Measurements from ENCODE around the gene PLXDC1. TPM values are rescaled to one million over a fixed set of nuclear protein-coding genes. Genes with fewer than 3 reads are reported as not detected.

The PLXDC1 gene
- total and polyA plus RNA-seq, 2 of the 13 experiments (the other 11 are each of a cell fraction or from before 2014, with no cell fraction given), result not detected

DNA sequence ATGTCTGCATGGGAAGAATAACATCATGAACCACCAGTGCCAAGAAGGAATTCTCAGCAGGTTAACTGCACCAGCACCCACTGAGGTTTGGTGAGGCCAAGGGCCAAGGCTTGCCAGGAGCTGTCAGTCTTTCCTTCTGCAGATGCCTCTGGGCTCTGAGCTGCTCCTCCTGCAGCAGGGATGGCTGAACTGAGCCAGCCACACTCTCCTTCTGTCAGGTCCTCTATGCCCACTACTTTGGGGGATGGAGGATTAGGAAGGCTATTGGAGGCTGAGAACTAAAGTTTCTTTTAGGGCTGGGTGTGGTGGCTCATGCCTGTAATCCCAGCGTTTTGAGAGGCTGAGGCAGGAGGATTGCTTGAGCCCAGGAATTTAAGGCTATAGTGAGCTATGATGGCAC, 71.6 kb downstream of the PLXDC1 start (continued):
- TF ChIP-seq, protein P1, sequence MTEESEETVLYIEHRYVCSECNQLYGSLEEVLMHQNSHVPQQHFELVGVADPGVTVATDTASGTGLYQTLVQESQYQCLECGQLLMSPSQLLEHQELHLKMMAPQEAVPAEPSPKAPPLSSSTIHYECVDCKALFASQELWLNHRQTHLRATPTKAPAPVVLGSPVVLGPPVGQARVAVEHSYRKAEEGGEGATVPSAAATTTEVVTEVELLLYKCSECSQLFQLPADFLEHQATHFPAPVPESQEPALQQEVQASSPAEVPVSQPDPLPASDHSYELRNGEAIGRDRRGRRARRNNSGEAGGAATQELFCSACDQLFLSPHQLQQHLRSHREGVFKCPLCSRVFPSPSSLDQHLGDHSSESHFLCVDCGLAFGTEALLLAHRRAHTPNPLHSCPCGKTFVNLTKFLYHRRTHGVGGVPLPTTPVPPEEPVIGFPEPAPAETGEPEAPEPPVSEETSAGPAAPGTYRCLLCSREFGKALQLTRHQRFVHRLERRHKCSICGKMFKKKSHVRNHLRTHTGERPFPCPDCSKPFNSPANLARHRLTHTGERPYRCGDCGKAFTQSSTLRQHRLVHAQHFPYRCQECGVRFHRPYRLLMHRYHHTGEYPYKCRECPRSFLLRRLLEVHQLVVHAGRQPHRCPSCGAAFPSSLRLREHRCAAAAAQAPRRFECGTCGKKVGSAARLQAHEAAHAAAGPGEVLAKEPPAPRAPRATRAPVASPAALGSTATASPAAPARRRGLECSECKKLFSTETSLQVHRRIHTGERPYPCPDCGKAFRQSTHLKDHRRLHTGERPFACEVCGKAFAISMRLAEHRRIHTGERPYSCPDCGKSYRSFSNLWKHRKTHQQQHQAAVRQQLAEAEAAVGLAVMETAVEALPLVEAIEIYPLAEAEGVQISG (CRISPR knock-in tag; IDR thresholded peaks at IDR 0.05), result no peak
- TF ChIP-seq GATAD2A (CRISPR knock-in tag; IDR thresholded peaks at IDR 0.05), result no peak
- no peak for TF ChIP-seq ZFP36L2 (CRISPR knock-in tag; IDR thresholded peaks at IDR 0.05)
- no peak for TF ChIP-seq ZNF274 (CRISPR knock-in tag; IDR thresholded peaks at IDR 0.05)
- TF ChIP-seq, protein P2, sequence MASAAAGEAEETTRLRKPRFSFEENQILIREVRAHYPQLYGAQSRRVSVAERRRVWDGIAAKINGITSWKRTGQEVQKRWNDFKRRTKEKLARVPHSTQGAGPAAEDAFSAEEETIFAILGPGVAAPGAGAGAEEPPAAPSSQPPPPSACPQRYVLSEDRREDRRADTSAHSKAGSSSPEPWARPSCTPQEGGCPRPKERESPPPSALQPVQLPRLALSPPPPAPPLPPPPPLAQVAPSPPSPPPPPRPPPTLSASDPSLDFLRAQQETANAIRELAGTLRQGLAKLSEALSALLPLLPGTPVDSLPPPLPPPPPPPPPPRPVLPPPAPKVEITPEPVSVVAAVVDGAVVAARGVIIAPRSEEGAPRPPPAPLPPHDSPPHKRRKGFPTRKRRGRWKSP (CRISPR knock-in tag; IDR thresholded peaks at IDR 0.05), result no peak
- TF ChIP-seq, protein P3, sequence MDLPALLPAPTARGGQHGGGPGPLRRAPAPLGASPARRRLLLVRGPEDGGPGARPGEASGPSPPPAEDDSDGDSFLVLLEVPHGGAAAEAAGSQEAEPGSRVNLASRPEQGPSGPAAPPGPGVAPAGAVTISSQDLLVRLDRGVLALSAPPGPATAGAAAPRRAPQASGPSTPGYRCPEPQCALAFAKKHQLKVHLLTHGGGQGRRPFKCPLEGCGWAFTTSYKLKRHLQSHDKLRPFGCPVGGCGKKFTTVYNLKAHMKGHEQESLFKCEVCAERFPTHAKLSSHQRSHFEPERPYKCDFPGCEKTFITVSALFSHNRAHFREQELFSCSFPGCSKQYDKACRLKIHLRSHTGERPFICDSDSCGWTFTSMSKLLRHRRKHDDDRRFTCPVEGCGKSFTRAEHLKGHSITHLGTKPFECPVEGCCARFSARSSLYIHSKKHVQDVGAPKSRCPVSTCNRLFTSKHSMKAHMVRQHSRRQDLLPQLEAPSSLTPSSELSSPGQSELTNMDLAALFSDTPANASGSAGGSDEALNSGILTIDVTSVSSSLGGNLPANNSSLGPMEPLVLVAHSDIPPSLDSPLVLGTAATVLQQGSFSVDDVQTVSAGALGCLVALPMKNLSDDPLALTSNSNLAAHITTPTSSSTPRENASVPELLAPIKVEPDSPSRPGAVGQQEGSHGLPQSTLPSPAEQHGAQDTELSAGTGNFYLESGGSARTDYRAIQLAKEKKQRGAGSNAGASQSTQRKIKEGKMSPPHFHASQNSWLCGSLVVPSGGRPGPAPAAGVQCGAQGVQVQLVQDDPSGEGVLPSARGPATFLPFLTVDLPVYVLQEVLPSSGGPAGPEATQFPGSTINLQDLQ (CRISPR knock-in tag; IDR thresholded peaks at IDR 0.05), result no peak
- TF ChIP-seq ZNF563 (CRISPR knock-in tag; IDR thresholded peaks at IDR 0.05), result no peak
- TF ChIP-seq, protein P4, sequence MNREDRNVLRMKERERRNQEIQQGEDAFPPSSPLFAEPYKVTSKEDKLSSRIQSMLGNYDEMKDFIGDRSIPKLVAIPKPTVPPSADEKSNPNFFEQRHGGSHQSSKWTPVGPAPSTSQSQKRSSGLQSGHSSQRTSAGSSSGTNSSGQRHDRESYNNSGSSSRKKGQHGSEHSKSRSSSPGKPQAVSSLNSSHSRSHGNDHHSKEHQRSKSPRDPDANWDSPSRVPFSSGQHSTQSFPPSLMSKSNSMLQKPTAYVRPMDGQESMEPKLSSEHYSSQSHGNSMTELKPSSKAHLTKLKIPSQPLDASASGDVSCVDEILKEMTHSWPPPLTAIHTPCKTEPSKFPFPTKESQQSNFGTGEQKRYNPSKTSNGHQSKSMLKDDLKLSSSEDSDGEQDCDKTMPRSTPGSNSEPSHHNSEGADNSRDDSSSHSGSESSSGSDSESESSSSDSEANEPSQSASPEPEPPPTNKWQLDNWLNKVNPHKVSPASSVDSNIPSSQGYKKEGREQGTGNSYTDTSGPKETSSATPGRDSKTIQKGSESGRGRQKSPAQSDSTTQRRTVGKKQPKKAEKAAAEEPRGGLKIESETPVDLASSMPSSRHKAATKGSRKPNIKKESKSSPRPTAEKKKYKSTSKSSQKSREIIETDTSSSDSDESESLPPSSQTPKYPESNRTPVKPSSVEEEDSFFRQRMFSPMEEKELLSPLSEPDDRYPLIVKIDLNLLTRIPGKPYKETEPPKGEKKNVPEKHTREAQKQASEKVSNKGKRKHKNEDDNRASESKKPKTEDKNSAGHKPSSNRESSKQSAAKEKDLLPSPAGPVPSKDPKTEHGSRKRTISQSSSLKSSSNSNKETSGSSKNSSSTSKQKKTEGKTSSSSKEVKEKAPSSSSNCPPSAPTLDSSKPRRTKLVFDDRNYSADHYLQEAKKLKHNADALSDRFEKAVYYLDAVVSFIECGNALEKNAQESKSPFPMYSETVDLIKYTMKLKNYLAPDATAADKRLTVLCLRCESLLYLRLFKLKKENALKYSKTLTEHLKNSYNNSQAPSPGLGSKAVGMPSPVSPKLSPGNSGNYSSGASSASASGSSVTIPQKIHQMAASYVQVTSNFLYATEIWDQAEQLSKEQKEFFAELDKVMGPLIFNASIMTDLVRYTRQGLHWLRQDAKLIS (CRISPR knock-in tag; IDR thresholded peaks at IDR 0.05), result no peak
- TF ChIP-seq HHEX (CRISPR knock-in tag; IDR thresholded peaks at IDR 0.05), result no peak
- TF ChIP-seq, protein P5, sequence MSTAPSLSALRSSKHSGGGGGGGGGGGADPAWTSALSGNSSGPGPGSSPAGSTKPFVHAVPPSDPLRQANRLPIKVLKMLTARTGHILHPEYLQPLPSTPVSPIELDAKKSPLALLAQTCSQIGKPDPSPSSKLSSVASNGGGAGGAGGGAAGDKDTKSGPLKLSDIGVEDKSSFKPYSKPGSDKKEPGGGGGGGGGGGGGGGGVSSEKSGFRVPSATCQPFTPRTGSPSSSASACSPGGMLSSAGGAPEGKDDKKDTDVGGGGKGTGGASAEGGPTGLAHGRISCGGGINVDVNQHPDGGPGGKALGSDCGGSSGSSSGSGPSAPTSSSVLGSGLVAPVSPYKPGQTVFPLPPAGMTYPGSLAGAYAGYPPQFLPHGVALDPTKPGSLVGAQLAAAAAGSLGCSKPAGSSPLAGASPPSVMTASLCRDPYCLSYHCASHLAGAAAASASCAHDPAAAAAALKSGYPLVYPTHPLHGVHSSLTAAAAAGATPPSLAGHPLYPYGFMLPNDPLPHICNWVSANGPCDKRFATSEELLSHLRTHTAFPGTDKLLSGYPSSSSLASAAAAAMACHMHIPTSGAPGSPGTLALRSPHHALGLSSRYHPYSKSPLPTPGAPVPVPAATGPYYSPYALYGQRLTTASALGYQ (CRISPR knock-in tag; IDR thresholded peaks at IDR 0.05), result no peak
- no peak for TF ChIP-seq ZNF788 (CRISPR knock-in tag; IDR thresholded peaks at IDR 0.05; ENCODE audit: borderline replicate concordance)
